Esophagus squamous epithelium (tissue), 4 donors: Measurements from ENCODE around the gene MMP25.

Experiments used
- CTCF ChIP-seq, 6 experiments: fragments of 450-650 bp in 4 of 6; fragments of 200-600 bp in 2 of 6; sonication (generic) in 2 of 6; IDR thresholded peaks; one replicate each; pipeline ENCODE4 v1.5.1; 2016 to 2019; ENCODE audit warnings: antibody characterized with exemption in 6 of 6, mild to moderate bottlenecking in 4 of 6, moderate library complexity in 4 of 6
- POLR2A ChIP-seq, 4 donors: fragments of 450-650 bp; IDR thresholded peaks; one replicate each; pipeline ENCODE4 v1.6.1; 2017; ENCODE audit warnings: antibody characterized with exemption in 4 of 4, mild to moderate bottlenecking in 4 of 4, moderate library complexity in 3 of 4

DNA sequence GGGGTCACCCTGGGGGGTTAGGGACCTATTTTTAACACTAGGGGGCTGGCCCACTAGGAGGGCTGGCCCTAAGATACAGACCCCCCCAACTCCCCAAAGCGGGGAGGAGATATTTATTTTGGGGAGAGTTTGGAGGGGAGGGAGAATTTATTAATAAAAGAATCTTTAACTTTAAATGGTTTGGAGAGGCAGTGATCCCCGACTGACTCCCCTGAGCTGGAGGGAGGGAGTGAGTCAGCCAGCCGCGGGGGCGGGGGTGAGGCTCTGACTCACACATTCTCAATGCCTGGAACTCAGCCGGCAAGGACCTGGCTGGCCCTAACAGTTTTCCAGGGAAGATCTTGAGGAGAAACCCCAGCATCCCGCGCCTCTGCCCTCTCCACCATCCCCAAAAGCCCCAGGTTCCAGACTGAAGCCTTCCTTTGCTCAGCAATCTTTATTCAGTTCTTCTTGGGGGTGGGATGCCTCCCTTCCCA is 24.1 kb upstream of the MMP25 start:
- TF ChIP-seq CTCF (IDR thresholded peaks at IDR 0.05), result no peak
- TF ChIP-seq POLR2A (IDR thresholded peaks at IDR 0.05), result no peak
